Stimulated activated CD4-positive, alpha-beta T cell treated with anti-CD3 and anti-CD28 coated beads, Interleukin-2, amount 100 ng/mL, for 48 hours (primary cell): ENCODE results near the gene KCTD4.

ENCODE experiments used
- DNase-seq, 2 donors: peaks; one replicate each; pipeline ENCODE4 v3.0.0-alpha.2; 2020

KCTD4 gene

DNA sequence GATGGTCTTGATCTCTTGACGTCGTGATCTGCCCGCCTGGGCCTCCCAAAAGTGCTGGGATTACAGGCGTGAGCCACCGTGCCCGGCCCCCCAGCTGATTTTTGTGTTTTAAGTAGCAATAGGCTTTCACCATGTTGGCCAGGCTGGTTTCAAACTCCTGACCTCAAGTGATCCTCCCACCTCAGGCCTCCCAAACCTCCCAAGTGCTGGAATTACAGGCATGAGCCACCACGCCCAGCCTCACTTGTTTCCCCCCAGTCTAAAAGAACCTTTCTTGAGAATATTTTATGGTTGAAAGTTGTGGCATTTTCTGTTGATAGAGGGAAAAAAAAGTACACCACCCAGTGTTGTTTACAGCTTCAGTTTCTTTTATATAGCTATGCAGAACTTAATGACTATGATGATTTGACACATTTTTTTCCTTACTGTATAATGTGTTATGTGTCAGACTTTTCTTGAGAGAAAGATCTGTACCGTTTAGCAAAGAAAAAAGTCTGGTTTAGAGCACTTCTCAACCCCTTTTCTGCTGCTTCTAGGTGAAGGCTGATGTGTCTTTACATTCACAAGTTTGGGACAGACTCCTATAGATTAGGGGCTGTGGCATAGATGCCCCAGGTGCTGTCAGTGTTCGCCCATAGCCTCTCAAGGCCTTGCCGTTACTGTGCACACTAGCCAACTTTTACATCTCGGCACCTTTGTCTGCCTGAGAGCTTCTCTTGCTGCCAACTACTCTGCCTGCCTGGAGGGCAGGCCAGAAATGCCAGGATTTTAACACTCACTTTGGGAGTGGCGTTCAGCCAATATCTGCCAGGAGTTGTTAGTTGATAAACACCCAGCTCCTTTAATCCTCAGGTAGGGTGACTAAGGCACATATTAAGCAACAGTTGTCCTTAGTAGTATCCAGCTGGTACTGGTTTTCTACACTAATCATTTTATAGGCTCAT lies 33.0 kb downstream of the KCTD4 start:
- DNase-seq = no peak

DNA sequence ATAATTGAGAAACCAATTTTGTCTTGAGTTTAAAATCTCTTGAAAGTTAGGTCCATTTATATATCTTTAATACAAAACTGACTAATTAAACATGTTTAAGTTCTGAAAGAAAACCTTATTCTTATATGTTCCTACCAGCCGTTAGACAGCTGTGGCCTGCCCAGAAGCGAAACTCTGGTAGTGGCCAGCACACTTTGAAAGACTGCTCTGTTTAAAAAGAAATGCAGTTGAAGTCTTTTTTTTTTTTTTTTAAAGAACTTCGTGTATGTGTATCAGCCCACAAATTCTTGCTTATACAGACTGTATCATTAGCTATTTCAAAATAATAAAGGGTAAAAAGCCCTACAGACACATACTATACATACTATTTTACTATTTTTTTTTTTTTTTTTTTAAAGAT lies 34.0 kb downstream of the KCTD4 start:
- no peak for DNase-seq

DNA sequence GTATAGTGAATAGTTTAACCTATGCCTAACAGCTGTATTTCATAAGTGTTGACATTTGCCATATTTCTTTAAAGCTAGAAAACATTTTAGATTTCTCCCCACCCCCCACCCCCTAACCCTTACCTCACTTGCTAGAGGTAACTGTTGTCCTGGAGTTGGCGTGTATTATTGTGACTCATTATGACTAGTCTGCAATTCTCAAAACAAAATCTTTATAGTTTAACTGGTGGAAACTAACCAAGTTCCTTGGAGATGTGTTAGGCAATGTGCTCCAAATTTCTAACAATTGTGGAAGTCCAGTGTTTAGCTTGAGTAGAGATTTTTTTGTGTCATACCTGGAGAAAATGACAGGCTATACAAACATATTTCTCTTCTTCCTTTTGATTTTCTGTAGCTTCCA lies 38.0 kb downstream of the KCTD4 start:
- DNase-seq = no peak

DNA sequence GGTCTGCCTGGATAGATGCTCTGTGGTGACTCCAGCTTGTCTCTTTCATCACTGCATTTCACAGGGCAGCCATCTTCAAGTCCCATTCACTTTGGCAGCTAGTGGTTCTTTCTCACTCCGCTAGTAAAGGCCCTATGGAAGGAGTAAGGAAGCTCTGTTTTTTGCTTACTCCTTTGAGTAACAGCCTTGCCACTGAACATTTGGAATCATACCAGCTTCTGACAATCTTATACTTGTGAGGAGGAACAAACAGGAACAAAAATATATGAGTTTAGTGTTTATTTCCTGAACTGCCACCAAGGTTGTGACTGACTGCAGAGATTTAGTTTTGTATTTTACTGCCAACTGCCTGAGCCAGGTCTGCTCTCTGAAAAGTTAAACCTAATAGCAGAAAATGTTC lies 38.7 kb downstream of the KCTD4 start:
- no peak for DNase-seq

DNA sequence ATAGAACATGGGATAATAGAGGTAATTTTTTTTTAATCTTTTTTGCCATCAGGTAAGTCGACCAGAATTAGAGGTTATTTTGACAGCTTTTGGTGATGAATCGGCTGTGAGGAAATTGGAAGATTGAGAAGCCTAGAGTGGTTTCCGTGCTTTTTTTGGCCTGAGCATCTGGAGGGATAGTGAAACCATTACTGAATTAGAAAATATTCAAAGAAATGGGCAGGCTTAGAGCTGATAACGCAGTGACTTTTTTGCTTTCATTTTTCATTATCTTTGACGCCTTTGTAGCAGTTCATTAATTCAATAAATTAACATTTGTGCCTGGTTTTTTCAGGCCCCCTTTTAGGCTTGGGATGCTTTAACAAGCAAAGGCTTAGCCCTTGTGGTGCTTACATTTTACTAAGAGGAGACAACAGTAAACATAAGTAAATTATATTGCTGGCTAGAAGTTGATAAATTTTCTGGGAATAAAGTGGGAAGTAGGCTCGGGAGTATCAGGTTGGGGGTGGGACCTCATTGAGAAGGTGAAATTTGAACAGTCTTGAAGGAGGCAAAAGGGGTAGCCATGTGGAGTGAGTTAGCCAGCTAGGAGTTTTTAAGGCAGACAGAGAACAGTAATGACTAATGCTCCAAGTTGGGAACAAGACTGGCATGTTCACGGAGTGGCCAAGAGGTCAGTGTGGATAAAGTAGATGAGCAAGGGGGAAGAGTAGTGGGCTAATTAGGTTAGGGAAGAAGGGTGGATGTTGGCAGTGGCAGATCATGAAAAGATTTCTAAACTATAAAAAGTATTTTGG lies 44.1 kb downstream of the KCTD4 start:
- DNase-seq = no peak

DNA sequence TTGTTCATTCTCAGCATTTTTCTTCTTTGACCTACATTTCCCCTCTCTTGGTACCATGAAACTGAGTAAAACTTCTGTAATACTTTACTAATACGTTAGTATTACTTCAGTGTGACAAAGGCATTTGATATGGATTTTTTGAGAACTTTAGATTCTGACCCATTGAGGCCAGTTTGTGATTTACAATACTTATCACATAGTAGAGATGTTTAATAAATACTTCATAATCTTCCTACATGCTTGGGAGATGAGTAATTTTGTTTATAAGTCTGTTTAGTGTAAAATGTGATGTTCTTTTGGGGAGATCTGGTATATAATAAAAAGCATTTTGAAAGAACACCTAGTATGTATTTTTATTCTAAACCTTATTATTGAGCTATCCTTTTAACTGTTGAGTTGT lies 50.9 kb downstream of the KCTD4 start:
- DNase-seq = no peak

DNA sequence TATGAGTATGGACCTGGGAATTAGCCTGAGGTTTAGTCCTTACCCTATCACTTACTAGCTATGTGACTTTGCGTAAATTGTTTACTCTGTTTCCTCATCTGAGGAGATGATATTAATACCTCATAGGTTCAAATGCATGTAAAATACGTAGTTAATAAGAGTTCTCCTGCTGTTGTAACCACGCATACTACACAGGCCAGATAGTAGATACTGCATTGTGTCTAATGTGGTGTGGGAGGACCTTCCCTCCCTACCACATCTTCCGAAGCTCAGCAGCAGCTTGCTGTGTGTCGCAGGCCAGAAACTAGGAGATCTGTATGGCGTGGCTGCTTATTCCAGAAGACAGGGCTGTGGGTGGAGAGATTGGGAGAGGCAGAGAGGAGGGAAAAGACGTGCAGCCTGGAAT lies 57.5 kb downstream of the KCTD4 start:
- no peak for DNase-seq
